Neural cell (in vitro differentiated cells): ENCODE measurements around the gene PLAU. TPM values are rescaled to one million over a fixed set of nuclear protein-coding genes. Genes with fewer than 3 reads are reported as not detected.
"Not testable (repeated sequence)": the region's sequence is repeated elsewhere in the genome, so short reads cannot be mapped to it uniquely, and the experiment has no call there.

Experiments
- H2AFZ ChIP-seq: fragments of 200-600, 300-800 bp; sonication (generic), shearing (Covaris generic); 2 replicates; pipeline ENCODE4 v1.6.0; 2014; ENCODE audit warnings: low read depth, mild to moderate bottlenecking, antibody characterized with exemption, low read length, moderate library complexity
- H3F3A ChIP-seq: fragments of 200-600 bp; shearing (Covaris generic); 2 replicates; pipeline ENCODE4 v1.6.1; 2016; ENCODE audit warnings: mild to moderate bottlenecking, moderate library complexity, mixed read lengths, antibody characterized with exemption, low read length; ENCODE audit not compliant: insufficient read depth, poor library complexity, severe bottlenecking
- H3K27ac ChIP-seq: fragments of 200-600, 300-800 bp; sonication (generic), shearing (Covaris generic); 2 replicates; pipeline ENCODE4 v1.5.1; 2014; ENCODE audit warnings: mild to moderate bottlenecking, low read length, moderate library complexity
- H3K27me3 ChIP-seq: fragments of 300-800, 200-600 bp; sonication (generic), shearing (Covaris generic); 2 replicates; pipeline ENCODE4 v1.6.0; 2014; ENCODE audit warnings: mild to moderate bottlenecking, low read depth, low read length, moderate library complexity; ENCODE audit not compliant: insufficient read depth
- H3K36me3 ChIP-seq: fragments of 300-800, 200-600 bp; sonication (generic), shearing (Covaris generic); 2 replicates; pipeline ENCODE4 v1.5.1; 2014; ENCODE audit warnings: mild to moderate bottlenecking, antibody characterized with exemption, low read length, moderate library complexity; ENCODE audit not compliant: insufficient read depth
- H3K4me2 ChIP-seq: fragments of 300-800, 200-600 bp; sonication (generic), shearing (Covaris generic); 2 replicates; pipeline ENCODE4 v1.6.0; 2014; ENCODE audit warnings: mild to moderate bottlenecking, low read length
- H3K4me3 ChIP-seq: fragments of 300-800, 200-600 bp; sonication (generic), shearing (Covaris generic); 2 replicates; pipeline ENCODE4 v1.5.1; 2014; ENCODE audit warnings: mild to moderate bottlenecking, low read length, moderate library complexity
- H3K79me2 ChIP-seq: fragments of 200-600 bp; shearing (Covaris generic); replicated peaks from 2 replicates; pipeline ENCODE4 v1.6.0; 2014; ENCODE audit warnings: mild to moderate bottlenecking, low read length, moderate library complexity; ENCODE audit not compliant: insufficient read depth
- H3K9ac ChIP-seq: fragments of 300-800, 200-600 bp; sonication (generic), shearing (Covaris generic); 2 replicates; pipeline ENCODE4 v1.6.1; 2016; ENCODE audit warnings: mild to moderate bottlenecking, low read length, mixed read lengths
- H3K9me2 ChIP-seq: fragments of 200-600 bp; shearing (Covaris generic); 2 replicates; pipeline ENCODE4 v1.6.1; 2016; ENCODE audit warnings: mild to moderate bottlenecking, low read length, mixed read lengths; ENCODE audit not compliant: insufficient read depth
- H3K9me3 ChIP-seq: fragments of 200-600, 300-800 bp; sonication (generic), shearing (Covaris generic); 2 replicates; pipeline ENCODE4 v1.6.1; 2016; ENCODE audit warnings: mild to moderate bottlenecking, mixed run types, low read length, moderate library complexity, mixed read lengths
- H4K20me1 ChIP-seq: fragments of 200-600 bp; shearing (Covaris generic); 2 replicates; pipeline ENCODE4 v1.6.1; 2016; ENCODE audit warnings: mild to moderate bottlenecking, mixed run types; ENCODE audit not compliant: insufficient read depth
- EP300 ChIP-seq: fragments of 450-650 bp; conservative IDR thresholded peaks from 2 replicates; pipeline ENCODE4 v1.6.1; 2014; ENCODE audit warnings: antibody characterized with exemption, mild to moderate bottlenecking, moderate library complexity; ENCODE audit not compliant: poor library complexity, severe bottlenecking
- EZH2 ChIP-seq: fragments of 200-600, 300-800 bp; shearing (Covaris generic), sonication (generic); IDR thresholded peaks from 2 replicates; pipeline ENCODE4 v1.6.1; 2014; ENCODE audit warnings: antibody characterized with exemption, low read length, borderline replicate concordance, mild to moderate bottlenecking; ENCODE audit not compliant: insufficient read depth, poor library complexity, severe bottlenecking
- MXI1 ChIP-seq: fragments of 450-650 bp; conservative IDR thresholded peaks from 2 replicates; pipeline ENCODE4 v1.6.1; 2014; ENCODE audit warnings: antibody characterized with exemption, mild to moderate bottlenecking; ENCODE audit not compliant: poor library complexity, severe bottlenecking
- POLR2AphosphoS5 ChIP-seq: IDR thresholded peaks from 2 replicates; pipeline ENCODE4 v1.6.1; 2012
- RAD21 ChIP-seq: fragments of 450-650 bp; conservative IDR thresholded peaks from 2 replicates; pipeline ENCODE4 v1.6.1; 2014; ENCODE audit warnings: antibody characterized with exemption, mild to moderate bottlenecking, moderate library complexity
- SMC3 ChIP-seq: fragments of 450-650 bp; conservative IDR thresholded peaks from 2 replicates; pipeline ENCODE4 v1.6.1; 2014; ENCODE audit warnings: antibody characterized with exemption, mild to moderate bottlenecking, moderate library complexity; ENCODE audit not compliant: poor library complexity
- TAF1 ChIP-seq: IDR thresholded peaks from 2 replicates; pipeline ENCODE4 v1.6.1; 2012; ENCODE audit warnings: low read depth
- polyA plus RNA-seq: library from polyadenylated mRNA; depleted of rRNA; stranded (reverse); fragments of >200 nt; gene quantifications from 2 replicates; pipeline ENCODE4 v1.2.3, GENCODE V29; 2014
- TF ChIP-seq, protein P1 (sequence below): fragments of 450-650 bp; IDR thresholded peaks from 2 replicates; pipeline ENCODE4 v1.5.1; 2014; ENCODE audit warnings: antibody characterized with exemption, mild to moderate bottlenecking, moderate library complexity; ENCODE audit not compliant: poor library complexity, severe bottlenecking
- TF ChIP-seq, protein P2 (sequence below): IDR thresholded peaks from 2 replicates; pipeline ENCODE4 v1.6.1; 2012; ENCODE audit warnings: borderline replicate concordance

PLAU gene
- polyA plus RNA-seq, 1 donor from 2014 or later: 1.1 TPM

DNA sequence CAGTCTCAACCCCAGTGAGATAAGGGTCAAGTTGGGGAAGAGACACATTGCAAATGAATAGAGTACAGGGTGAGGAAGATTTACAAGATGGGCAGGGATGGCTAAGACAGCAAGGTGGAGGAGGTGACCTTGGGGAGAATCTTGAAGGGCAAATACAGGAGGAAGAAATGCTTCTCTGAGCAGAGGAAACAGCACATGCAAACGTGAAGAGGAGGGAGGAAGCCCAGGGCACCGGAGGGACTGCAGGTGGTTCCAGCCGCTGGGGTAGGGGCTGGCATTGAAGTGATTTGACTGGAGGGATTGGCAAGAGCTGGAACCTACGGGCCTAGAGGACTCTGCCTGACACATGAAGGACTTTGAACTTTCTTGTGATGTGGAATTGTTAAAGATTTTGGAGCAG lies 14.6 kb downstream of the PLAU start:
- no peaks in the 10 kb centered on the region for H3K9me3 ChIP-seq
- H4K20me1 ChIP-seq: no peaks in the 10 kb centered on the region
- H3K27me3 ChIP-seq: no peaks in the 10 kb centered on the region
- H3K9ac ChIP-seq: no peak overlapping the region
- H3K4me2 ChIP-seq: no peak overlapping the region
- H3F3A ChIP-seq: no peaks in the 10 kb centered on the region
- H3K79me2 ChIP-seq: no peaks in the 10 kb centered on the region
- no peak overlapping the region for H3K27ac ChIP-seq
- H3K36me3 ChIP-seq: no peaks in the 10 kb centered on the region
- no peaks in the 10 kb centered on the region for H3K9me2 ChIP-seq
- no peak for TF ChIP-seq EP300
- TF ChIP-seq, protein P1, sequence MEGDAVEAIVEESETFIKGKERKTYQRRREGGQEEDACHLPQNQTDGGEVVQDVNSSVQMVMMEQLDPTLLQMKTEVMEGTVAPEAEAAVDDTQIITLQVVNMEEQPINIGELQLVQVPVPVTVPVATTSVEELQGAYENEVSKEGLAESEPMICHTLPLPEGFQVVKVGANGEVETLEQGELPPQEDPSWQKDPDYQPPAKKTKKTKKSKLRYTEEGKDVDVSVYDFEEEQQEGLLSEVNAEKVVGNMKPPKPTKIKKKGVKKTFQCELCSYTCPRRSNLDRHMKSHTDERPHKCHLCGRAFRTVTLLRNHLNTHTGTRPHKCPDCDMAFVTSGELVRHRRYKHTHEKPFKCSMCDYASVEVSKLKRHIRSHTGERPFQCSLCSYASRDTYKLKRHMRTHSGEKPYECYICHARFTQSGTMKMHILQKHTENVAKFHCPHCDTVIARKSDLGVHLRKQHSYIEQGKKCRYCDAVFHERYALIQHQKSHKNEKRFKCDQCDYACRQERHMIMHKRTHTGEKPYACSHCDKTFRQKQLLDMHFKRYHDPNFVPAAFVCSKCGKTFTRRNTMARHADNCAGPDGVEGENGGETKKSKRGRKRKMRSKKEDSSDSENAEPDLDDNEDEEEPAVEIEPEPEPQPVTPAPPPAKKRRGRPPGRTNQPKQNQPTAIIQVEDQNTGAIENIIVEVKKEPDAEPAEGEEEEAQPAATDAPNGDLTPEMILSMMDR: no peak
- no peak for TF ChIP-seq EZH2
- no peak for TF ChIP-seq POLR2AphosphoS5
- no peak for TF ChIP-seq SMC3
- TF ChIP-seq RAD21: no peak
- TF ChIP-seq, protein P2, sequence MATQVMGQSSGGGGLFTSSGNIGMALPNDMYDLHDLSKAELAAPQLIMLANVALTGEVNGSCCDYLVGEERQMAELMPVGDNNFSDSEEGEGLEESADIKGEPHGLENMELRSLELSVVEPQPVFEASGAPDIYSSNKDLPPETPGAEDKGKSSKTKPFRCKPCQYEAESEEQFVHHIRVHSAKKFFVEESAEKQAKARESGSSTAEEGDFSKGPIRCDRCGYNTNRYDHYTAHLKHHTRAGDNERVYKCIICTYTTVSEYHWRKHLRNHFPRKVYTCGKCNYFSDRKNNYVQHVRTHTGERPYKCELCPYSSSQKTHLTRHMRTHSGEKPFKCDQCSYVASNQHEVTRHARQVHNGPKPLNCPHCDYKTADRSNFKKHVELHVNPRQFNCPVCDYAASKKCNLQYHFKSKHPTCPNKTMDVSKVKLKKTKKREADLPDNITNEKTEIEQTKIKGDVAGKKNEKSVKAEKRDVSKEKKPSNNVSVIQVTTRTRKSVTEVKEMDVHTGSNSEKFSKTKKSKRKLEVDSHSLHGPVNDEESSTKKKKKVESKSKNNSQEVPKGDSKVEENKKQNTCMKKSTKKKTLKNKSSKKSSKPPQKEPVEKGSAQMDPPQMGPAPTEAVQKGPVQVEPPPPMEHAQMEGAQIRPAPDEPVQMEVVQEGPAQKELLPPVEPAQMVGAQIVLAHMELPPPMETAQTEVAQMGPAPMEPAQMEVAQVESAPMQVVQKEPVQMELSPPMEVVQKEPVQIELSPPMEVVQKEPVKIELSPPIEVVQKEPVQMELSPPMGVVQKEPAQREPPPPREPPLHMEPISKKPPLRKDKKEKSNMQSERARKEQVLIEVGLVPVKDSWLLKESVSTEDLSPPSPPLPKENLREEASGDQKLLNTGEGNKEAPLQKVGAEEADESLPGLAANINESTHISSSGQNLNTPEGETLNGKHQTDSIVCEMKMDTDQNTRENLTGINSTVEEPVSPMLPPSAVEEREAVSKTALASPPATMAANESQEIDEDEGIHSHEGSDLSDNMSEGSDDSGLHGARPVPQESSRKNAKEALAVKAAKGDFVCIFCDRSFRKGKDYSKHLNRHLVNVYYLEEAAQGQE: no peak
- no peak for TF ChIP-seq TAF1
- TF ChIP-seq MXI1: no peak
- H3K4me3 ChIP-seq: no peak overlapping the region
- H2AFZ ChIP-seq: no peak overlapping the region

DNA sequence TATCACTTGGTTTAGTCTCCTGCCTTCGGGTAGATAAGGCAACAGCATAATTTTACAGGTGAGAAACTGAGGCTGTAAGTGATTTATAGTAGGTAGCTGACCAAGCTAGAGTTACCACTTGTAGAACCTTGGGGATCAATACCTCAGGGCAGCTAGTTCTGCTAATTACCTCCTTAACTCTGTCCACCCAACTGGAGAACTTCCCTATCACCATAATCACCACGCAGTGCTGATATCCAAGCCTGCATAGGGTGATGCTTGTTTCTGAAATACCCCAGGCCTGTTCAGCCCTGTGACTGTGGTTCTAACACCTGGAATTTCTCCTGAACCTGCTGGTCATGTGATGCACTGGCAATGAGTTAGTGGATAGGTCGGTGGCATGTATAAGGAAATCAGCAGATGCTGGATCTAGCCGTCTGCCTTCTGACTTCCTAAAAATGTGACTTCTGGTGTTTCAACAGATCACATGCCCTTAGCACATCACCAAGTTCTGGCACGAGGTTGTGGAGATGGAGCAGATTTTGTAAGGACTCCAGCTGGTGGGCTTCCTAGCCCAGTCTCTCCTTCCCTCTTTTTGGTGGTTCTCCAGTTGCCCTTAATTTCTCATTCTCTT lies 15.3 kb downstream of the PLAU start:
- no peak for TF ChIP-seq EZH2
- no peak for TF ChIP-seq POLR2AphosphoS5
- no peak for TF ChIP-seq MXI1
- TF ChIP-seq SMC3: no peak
- TF ChIP-seq TAF1: no peak
- TF ChIP-seq, protein P1: no peak
- TF ChIP-seq EP300: no peak
- TF ChIP-seq RAD21: no peak
- TF ChIP-seq, protein P2: no peak
- no peaks in the 10 kb centered on the region for H4K20me1 ChIP-seq
- H3K9me2 ChIP-seq: no peaks in the 10 kb centered on the region
- H3K36me3 ChIP-seq: no peaks in the 10 kb centered on the region
- H3F3A ChIP-seq: no peaks in the 10 kb centered on the region
- H3K27ac ChIP-seq: no peak overlapping the region
- no peak overlapping the region for H3K4me2 ChIP-seq
- no peaks in the 10 kb centered on the region for H3K79me2 ChIP-seq
- H3K9me3 ChIP-seq: no peaks in the 10 kb centered on the region
- H3K4me3 ChIP-seq: no peak overlapping the region
- H3K9ac ChIP-seq: no peak overlapping the region
- H3K27me3 ChIP-seq: no peaks in the 10 kb centered on the region
- no peak overlapping the region for H2AFZ ChIP-seq

DNA sequence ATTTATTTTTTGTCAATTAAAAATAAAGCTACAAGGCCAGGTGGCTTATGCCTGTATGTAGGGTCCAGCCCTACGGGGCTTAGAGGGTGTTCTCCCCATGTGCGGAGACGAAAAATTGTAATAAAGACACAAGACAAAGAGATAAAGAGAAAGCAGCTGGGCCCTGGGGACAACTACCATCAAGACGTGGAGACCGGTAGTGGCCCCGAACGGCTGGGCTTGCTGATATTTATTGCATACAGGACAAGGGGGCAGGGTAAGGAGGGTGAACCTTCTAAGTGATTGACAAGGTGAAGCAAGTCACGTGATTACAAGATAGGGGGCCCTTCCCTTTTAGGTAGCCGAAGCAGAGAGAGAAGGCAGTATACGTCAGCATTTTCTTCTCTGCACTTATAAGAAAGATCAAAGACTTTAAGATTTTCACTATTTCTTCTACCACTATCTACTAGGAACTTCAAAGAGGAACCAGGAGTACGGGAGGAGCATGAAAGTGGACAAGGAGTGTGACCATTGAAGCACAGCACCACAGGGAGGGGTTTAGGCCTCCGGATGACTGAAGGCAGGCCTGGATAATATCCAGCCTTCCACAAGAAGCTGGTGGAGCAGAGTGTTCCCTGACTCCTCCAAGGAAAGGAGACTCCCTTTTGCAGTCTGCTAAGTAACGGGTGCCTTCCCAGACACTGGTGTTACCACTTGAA lies 19.8 kb downstream of the PLAU start:
- not testable (repeated sequence) for H3K27ac ChIP-seq, H4K20me1 ChIP-seq, H3K4me2 ChIP-seq, H3K79me2 ChIP-seq, H3K4me3 ChIP-seq, H3K27me3 ChIP-seq, H3K9me2 ChIP-seq, H3K9me3 ChIP-seq, H3K36me3 ChIP-seq, H2AFZ ChIP-seq, H3F3A ChIP-seq, H3K9ac ChIP-seq
